ENCODE data around the gene SLC16A13.

DNA sequence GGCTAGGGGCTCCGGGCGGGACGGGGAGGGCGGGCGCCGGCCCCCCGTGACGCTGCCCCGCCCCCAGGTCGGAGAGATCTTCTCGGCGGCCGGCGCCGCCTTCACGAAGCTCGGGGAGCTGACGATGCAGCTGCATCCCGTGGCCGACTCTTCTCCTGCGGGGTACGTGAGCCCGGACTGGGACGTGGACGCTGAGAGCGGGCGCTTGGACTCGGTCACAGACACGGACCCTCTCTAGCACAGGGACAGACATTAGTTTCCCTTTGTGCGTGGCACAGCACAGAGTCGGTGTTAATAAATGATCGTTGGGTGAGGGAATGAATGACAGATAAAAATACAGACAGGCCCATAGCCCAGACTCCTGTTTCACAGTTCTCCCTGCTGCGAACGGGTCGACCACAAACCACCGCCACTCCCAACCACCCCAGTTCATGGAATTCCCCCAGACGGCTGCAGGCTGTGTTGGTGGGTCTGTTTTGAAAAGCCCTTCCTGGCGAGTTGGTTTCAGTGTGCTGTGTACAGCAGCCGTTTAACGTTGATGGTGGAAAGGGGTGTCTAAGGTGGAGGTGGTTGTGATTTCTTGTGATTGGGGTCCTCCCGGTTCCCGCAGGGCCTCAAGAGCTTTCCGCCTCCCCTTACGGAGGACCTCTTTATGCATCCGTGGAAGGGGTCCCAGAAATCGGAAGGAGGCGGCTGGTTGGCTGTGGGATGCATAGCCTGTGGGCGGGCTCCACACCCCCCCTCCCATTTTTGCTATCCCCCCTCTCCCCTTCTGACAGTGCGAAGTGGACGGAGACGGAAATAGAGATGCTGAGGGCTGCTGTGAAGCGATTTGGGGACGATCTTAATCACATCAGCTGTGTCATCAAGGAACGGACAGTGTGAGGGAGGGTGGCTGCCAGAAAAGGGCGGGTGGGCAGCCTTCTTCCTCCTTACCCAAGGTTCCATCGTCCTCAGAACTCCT, 20.5 kb upstream of the SLC16A13 start:
- TF ChIP-seq TAF1 (IDR thresholded peaks at IDR 0.05; ENCODE audit: borderline replicate concordance, insufficient read depth, low read length) = no peak
- peak; percentile 30; the same call in 1 of the 2 replicates for TF ChIP-seq SIN3A (IDR thresholded peaks at IDR 0.05; ENCODE audit: borderline replicate concordance, insufficient read depth, low read length)
